Stimulated activated CD4-positive, alpha-beta T cell treated with anti-CD3 and anti-CD28 coated beads, Interleukin-12 subunit alpha, Interleukin-12 subunit beta, amount 100 ng/mL, for 48 hours (primary cell): ENCODE measurements around the gene FBXO48.

Experiments
- DNase-seq, 3 donors: peaks; one replicate each; pipeline ENCODE4 v3.0.0-alpha.2; 2020; ENCODE audit warnings: low read depth in 2 of 3, low spot score in 1 of 3

The FBXO48 gene

GRCh38 chr2:68414876-68415275 lies 52.2 kb downstream of the FBXO48 start:
- no peak for DNase-seq

- no peak for DNase-seq
These were observed 52.6 kb downstream of the FBXO48 start for GRCh38 chr2:68414452-68414851.

GRCh38 chr2:68413466-68413865 lies 53.6 kb downstream of the FBXO48 start:
- no peak for DNase-seq

- DNase-seq: no peak
These were observed 54.8 kb downstream of the FBXO48 start for GRCh38 chr2:68412127-68412819.

- no peak for DNase-seq
These were observed 55.5 kb downstream of the FBXO48 start for GRCh38 chr2:68411397-68412126.
